Stimulated activated naive CD4-positive, alpha-beta T cell treated with Interleukin-2 at 50 U/mL for 16 hours (primary cell): ENCODE data around the gene SLC1A4.
"Not testable (repeated sequence)": the region's sequence is repeated elsewhere in the genome, so short reads cannot be mapped to it uniquely, and the experiment has no call there.

ENCODE experiments used
- DNase-seq: peaks from one replicate; lab custom pipeline; 2025; lab: John Stamatoyannopoulos, UW

SLC1A4 gene

GRCh38 chr2:64992990-64993389 lies 3.8 kb downstream of the SLC1A4 start:
- DNase-seq = no peak

GRCh38 chr2:64995041-64995440 lies 5.8 kb downstream of the SLC1A4 start:
- DNase-seq = no peak

GRCh38 chr2:64996871-64997307 lies 7.7 kb downstream of the SLC1A4 start:
- DNase-seq = no peak

- no peak for DNase-seq
Observed at GRCh38 chr2:64998658-64999061, 9.5 kb downstream of the SLC1A4 start.

GRCh38 chr2:64999754-65000153 lies 10.6 kb downstream of the SLC1A4 start:
- DNase-seq = no peak

- DNase-seq = no peak
Observed at GRCh38 chr2:65000644-65001043, 11.4 kb downstream of the SLC1A4 start.

- DNase-seq = no peak
Observed at GRCh38 chr2:65003037-65003436, 13.8 kb downstream of the SLC1A4 start.

GRCh38 chr2:65004232-65004631 lies 15.0 kb downstream of the SLC1A4 start:
- DNase-seq = not testable (repeated sequence)

- DNase-seq = no peak
Observed at GRCh38 chr2:65013776-65014175, 24.6 kb downstream of the SLC1A4 start.

- no peak for DNase-seq
Observed at GRCh38 chr2:65015731-65016130, 26.5 kb downstream of the SLC1A4 start.

- DNase-seq = no peak
Observed at GRCh38 chr2:65016789-65017188, 27.6 kb downstream of the SLC1A4 start.

GRCh38 chr2:65017335-65017734 lies 28.1 kb downstream of the SLC1A4 start:
- no peak for DNase-seq

- no peak for DNase-seq
Observed at GRCh38 chr2:65018141-65018582, 29.0 kb downstream of the SLC1A4 start.

GRCh38 chr2:65019010-65019409 lies 29.8 kb downstream of the SLC1A4 start:
- DNase-seq = no peak

- DNase-seq = no peak
Observed at GRCh38 chr2:65019675-65020195, 30.5 kb downstream of the SLC1A4 start.

GRCh38 chr2:65020251-65020650 lies 31.1 kb downstream of the SLC1A4 start:
- DNase-seq = not testable (repeated sequence)

- DNase-seq = no peak
Observed at GRCh38 chr2:65020943-65021528, 31.8 kb downstream of the SLC1A4 start.

- no peak for DNase-seq
Observed at GRCh38 chr2:65021709-65022108, 32.5 kb downstream of the SLC1A4 start.

GRCh38 chr2:65022189-65022588 lies 33.0 kb downstream of the SLC1A4 start:
- no peak for DNase-seq

- DNase-seq = no peak
Observed at GRCh38 chr2:65023742-65024141, 34.5 kb downstream of the SLC1A4 start.

GRCh38 chr2:65024149-65024829 lies 35.1 kb downstream of the SLC1A4 start:
- no peak for DNase-seq

GRCh38 chr2:65025453-65026123 lies 36.4 kb downstream of the SLC1A4 start:
- no peak for DNase-seq

- no peak for DNase-seq
Observed at GRCh38 chr2:65026154-65026553, 37.0 kb downstream of the SLC1A4 start.
